HS-27A (cell line): ENCODE data around the gene ARHGAP45.

Experiments used
- DNase-seq: peaks from one replicate; pipeline ENCODE4 v3.0.0-alpha.2; 2012; ENCODE audit warnings: low read depth, missing footprints

ARHGAP45 gene

GRCh38 chr19:1072371-1073015 lies 5.5 kb downstream of the ARHGAP45 start:
- DNase-seq = no peak

- DNase-seq = no peak
Observed at GRCh38 chr19:1073063-1073955, 6.3 kb downstream of the ARHGAP45 start.

- no peak for DNase-seq
Observed at GRCh38 chr19:1073956-1074517, 7.1 kb downstream of the ARHGAP45 start.

- no peak for DNase-seq
Observed at GRCh38 chr19:1074544-1075283, 7.7 kb downstream of the ARHGAP45 start.

- DNase-seq = no peak
Observed at GRCh38 chr19:1076046-1076386, 9.0 kb downstream of the ARHGAP45 start.

GRCh38 chr19:1076951-1077350 lies 10.0 kb downstream of the ARHGAP45 start:
- no peak for DNase-seq

GRCh38 chr19:1079566-1080111 lies 12.7 kb downstream of the ARHGAP45 start:
- no peak for DNase-seq

- no peak for DNase-seq
Observed at GRCh38 chr19:1080360-1081161, 13.6 kb downstream of the ARHGAP45 start.

GRCh38 chr19:1081301-1082164 lies 14.6 kb downstream of the ARHGAP45 start:
- DNase-seq = no peak

GRCh38 chr19:1082165-1082927 lies 15.4 kb downstream of the ARHGAP45 start:
- no peak for DNase-seq

- DNase-seq = no peak
Observed at GRCh38 chr19:1082928-1083816, 16.2 kb downstream of the ARHGAP45 start.

- DNase-seq = no peak
Observed at GRCh38 chr19:1084024-1084868, 17.3 kb downstream of the ARHGAP45 start.

- no peak for DNase-seq
Observed at GRCh38 chr19:1085053-1085658, 18.2 kb downstream of the ARHGAP45 start.

- no peak for DNase-seq
Observed at GRCh38 chr19:1085676-1086442, 18.9 kb downstream of the ARHGAP45 start.

GRCh38 chr19:1086613-1087012 lies 19.6 kb downstream of the ARHGAP45 start:
- no peak for DNase-seq

- no peak for DNase-seq
Observed at GRCh38 chr19:1087813-1088415, 20.9 kb downstream of the ARHGAP45 start.
